HG03066 (cell line): Measurements from ENCODE around the gene ADGRG1.

Experiments used
- ATAC-seq: cut with Tn5 transposase; IDR thresholded peaks from one replicate; pipeline ENCODE4 v1.9.1; 2021; ENCODE audit warnings: low read depth; ENCODE audit not compliant: unreplicated experiment

The ADGRG1 gene

DNA sequence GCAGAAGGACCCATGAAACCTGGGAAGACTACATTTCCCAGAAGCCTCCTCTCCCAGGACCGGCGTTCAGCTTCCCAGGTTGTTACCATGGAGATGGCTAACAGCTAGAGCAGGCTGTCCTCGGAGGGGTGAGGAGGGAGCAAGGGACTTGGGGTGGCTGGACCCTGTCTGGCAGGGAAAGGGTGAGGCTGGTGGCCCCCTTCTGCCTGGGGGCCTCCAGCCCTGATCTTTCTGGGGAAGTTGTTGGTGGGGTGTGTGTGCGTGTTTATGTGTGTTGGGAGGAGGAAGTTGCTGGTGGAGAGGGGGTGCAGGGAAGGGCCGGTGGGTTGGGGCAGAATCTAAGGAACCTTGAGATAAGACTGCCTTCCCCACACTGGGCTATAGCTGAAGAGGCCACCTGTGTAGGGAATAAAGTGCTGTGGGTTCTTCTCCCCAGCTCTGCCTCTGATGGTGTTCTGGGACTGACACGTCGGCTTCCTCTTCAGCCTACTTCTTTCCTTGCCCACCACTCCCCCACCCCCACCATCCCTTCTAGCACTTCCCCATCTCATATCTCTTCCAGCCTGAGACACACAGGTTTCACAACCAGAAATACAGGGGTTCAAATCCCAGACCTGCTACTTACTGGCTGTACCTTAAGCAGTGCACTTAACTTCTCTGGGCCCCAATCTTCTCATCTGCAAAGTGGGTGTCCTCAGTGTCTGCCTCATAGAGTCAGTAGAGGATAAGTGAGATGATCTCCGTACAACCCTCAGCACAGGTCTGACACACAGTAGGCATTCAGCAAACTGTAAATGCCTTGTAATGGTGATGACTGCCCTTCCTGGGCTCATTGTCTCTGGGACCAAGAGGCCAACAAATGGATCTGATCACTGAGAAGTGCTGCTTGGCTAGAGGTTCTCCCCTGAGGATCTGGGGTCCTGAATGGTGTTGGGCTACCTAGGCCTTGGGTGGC is 66.6 kb downstream of the ADGRG1 start, which contains the start of gene DRC7:
Gene DRC7 (plus strand): TSS at position 82 of the 955 bp plus-strand sequence. CDS start 3,144 bp downstream, outside the sequence.
- no peak for ATAC-seq

DNA sequence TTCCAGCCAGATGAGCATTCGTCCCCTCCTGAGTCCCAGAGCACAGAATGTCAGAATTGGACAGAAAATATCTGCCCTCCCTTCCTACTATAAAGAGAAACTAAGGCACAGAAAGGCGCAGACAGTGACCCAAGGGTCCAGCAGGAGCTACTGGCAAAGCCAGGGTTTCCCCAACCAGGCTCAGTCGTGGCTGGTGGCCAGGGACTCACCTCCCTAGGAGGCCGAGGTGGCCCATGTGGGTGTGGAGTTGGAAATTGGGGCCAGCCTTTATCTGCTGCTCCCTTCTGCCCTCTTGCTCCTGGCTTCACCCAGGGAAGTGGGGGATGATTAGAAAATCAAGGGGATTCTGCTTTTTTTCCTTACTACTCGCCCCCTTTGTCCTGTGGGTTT is 67.2 kb downstream of the ADGRG1 start:
- ATAC-seq = no peak

DNA sequence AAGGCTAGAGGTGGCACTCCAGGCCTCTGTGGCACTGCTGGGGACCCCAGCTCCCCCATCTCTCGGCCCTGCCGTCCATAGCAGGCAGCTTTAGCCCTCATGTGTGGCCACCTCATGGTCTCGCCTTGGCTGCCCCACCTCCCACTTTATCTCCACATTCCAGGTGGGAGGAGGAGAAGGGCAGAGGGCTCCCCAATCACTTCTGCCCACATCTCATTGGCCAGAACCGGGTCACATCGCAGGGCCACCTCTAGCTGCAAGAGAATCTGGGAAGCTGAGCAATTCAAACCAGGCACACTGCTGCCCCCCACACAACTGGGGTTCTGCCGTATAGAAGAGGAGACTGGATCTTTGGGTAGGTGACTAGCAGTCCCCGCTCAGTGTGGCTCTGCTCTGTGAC is 67.8 kb downstream of the ADGRG1 start:
- ATAC-seq = no peak

DNA sequence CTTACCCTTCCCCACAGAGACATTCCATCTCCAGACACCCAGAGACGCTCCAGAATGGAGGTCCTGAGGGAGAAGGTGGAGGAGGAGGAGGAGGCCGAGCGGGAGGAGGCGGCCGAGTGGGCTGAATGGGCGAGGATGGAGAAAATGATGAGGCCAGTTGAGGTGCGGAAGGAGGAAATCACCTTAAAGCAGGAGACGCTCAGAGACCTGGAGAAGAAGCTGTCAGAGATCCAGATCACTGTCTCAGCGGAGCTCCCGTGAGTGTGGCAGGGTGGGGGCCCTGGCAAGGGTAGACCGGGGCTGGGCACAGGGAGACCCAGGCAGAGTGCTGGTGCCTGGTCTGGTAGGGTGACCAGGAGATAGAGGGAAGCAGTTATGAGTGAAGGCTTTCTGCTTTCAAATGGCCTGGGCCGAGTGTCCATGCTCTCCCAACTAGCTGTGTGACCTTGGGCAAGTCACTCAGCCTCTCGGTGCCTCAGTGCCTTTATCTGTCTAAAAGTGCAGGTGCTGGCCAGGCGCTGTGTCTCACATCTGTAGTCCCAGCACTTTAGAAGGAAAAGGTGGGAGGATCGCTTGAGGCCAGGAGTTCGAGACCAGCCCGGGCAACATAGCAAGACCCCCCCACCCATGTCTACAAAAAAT is 69.6 kb downstream of the ADGRG1 start:
- no peak for ATAC-seq

DNA sequence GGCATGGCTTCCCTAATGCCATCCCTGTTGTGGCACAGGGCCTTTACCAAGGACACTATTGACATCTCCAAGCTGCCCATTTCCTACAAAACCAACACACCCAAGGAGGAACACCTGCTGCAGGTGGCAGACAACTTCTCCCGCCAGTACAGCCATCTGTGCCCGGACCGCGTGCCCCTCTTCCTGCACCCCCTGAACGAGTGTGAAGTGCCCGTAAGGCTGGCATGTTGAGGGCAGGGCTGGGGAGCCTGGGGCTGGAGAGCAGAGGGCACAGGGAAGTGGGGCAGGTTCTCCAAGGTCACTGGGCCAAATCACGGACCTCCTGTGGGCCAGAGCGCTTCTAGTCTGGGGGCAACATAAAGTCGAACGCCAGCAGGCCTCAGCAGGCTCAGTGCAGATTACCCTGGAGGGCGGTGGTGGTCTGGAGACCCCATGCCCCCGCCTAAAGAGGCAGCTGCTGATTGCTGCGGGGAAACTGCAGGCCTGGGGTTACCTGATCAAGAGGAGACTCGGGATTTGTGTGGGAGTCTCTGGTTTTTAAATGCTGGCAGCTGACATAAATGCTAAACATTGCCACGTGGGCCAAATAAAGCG is 70.5 kb downstream of the ADGRG1 start:
- ATAC-seq = no peak

DNA sequence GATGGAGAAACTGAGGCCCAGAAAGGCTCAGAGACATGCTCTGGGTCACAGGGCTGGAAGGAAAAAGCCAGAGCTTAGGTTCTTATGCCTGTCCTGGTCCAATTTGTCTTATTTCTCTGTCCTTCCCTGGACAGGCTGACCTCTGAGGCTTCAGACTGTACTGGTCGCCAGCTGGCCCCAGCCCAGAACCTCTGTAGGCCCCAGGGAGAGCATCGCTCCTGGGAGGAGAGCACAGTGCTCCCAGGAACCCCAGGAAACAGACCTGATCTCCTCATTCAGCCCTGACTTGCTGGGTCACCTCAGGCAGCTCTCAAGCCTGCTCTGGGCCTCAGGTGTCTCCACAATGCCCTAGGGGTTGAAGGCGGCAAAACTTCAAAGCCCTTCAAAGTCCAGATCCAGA is 71.1 kb downstream of the ADGRG1 start:
- no peak for ATAC-seq

DNA sequence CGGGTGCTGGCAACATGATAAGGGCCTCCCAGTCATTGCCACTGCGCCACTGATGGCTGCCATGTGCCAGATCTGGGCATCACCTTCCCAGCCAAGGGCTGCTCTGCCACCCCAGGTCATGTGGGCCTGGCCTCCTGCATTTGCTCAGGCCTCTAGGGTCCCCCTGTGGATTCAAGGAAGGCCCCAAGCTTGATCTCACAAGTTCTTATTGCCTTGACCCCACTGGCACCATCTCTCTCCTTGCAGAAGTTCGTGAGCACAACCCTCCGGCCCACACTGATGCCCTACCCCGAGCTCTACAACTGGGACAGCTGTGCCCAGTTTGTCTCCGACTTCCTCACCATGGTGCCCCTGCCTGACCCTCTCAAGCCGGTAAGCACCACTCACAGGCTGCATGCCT is 71.5 kb downstream of the ADGRG1 start:
- ATAC-seq = no peak

DNA sequence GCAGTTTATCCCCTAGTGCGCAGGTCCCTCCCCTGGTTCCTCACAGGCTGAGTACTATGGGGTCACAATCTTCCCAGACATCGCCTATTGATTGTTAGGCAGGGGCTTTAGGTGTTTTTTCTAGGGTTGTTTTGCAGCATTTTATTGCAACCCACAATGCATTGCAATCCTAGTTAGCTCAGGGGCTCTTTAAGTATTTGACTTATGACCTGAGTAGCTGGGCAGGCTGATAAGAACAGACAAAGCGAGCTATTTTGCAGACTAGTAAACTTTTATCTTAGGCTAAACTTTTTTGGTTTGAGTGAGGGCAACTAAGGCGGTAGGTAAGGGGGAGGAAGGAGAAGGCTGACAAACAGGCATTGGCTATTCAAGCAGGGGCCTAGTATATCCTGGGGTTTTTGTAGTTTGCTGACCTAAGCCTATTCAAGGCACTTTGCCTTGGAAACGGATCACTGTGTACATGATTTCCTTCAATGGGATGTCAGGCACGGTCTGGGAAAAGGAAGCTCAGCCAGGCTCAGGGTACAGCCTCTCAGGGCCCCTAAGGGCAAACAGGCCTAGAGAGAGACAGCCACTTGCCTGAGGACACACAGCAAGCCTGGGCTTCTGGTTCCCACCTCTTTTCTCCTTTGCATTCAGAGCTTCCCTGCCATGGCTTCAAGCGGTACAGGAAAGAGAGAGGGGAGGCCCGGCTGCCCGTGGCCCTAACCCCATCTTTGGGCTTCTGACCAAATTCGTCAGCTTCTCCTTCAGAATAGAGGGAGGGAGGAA is 72.5 kb downstream of the ADGRG1 start:
- no peak for ATAC-seq

DNA sequence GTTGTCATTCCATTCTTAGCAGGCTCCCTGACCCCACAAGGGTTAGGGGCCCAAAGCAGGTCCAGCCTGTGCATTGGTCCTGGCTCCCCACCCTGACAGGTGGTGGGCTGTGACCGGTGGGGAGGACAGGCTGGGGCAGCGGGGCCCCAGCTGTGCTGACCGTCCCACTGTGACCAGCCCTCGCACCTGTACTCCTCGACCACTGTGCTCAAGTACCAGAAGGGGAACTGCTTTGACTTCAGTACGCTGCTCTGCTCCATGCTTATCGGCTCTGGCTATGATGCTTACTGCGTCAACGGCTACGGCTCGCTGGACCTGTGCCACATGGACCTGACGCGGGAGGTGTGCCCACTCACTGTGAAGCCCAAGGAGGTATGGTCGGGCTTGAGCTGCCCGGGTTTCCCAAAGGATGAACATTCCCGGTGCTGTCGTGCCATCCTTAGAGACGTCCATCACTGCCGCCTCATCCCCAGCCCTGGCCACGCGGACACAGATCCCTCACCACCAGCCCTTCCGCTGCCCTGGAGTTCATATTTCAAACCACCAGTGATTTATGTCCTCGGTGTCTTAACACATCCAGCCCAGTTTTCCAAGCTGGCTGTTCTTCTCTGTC is 73.4 kb downstream of the ADGRG1 start:
- no peak for ATAC-seq

DNA sequence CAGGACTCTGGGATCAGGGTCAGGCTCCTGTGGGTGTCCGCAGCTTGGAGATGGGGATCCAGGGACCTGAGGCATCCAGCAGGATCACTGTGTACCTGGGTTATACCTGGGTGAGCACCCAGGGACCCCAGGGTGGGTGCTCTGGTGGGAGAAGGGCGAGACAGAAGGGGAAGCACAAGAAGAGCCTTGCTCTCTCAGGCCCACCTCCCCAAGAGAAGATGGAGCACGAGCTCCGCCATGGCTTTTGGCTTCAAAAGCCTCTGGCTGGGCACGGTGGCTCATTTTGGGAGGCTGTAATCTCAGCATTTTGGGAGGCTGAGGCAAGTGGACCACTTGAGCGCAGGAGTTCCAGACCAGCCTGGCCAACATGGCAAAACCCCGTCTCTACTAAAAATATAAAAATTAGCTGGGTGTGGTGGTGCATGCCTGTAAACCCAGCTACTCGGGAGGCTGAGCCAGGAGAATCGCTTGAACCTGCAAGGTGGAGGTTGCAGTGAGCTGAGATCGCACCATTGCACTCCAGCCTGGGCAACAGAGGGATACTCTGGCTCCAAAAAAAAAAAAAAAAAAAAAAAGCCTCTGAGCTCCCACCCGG is 75.1 kb downstream of the ADGRG1 start:
- no peak for ATAC-seq

DNA sequence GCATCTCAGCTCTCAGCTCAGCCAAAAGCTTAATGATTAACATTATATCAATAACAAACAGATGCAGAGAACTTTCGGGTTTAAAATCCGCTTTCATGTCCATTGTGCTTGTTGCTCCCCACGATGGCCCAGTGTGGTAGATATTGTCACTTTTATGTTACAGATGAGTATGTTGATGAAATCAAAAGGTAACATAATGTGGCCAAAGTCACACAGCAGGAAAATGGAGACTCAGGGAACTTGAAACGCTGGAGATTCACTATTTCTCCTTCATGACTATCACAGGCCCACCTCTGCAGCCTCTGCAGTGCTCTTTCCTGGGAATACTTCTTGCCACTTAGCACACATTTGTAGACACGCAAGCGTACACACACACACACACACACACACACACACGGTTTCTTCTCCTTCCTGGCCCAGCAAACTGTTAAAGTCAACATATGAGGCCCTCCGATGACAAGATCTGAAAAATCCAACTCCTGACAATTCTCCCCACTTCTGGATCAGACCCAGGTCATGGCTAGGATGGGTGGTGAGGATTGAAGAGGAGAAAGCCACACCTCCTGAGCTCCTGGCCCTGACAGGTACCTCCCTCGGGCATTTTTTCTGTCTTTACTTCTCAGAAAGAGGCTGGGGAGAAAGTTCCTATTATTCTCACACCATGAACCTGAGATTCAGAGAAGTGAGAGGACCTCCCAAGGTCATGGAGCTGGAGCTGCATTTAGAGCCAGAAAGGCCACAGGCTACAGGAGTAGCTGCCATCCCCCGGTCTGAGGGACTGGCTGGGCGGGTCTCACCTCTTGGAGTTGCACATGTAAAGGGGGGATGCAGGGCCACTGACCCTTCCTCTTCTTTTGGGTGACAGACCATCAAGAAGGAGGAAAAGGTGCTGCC is 75.8 kb downstream of the ADGRG1 start:
- ATAC-seq = no peak

DNA sequence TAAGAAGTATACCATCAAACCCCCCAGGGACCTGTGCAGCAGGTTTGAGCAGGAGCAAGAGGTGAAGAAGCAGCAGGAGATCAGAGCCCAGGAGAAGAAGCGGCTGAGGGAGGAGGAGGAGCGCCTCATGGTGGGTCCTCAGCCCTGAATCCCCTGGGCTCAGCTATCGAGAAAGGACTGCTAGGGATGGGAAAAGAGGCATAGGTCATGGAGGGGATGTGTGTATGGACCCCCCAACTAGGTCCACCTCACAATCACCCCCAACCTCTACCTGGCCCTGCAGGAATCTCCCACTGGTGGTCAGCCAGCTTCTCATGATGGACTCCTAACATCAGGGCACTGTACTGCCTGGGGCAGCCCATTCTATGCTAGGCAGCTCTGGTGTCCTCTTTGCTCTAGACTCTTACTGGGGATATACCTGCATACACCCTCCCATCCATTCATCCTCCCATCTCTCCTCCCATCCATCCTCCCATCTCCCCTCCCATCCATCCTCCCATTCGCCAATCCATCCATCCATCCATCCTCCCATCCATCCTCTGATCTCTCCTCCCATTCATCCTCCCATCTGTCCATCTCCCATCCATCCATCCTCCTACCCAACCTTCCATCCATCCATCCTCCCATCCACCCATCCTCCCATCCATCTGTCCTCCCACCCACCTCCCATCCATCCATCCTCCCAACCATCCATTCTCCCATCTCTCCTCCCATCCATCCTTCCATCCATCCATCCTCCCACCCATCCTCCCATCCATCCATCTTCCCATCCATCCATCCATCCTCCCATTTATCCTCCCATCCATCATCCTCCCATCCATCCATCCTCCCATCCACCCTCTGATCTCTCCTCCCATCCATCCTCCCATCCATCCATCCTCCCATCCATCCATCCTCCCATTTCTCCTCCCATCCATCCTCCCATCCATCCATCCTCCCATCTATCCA is 76.7 kb downstream of the ADGRG1 start:
- ATAC-seq = no peak

DNA sequence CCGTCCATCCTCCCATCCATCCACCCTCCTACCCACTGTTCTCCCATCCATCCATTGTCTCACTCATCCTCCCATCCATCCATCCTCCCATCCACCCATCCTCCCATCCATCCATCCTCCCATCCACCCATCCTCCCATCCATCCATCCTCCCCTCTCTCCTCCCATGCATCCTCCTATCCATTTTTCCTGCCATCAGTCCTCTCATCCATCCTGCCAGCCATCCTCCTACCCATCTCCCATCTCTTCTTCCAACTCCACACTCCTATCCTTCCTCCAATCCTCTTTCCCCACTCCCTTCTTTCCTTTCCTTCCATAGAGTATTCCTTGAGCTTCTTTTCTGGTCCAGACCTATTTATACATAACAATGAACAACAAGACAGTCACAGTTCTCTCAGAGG is 78.3 kb downstream of the ADGRG1 start:
- ATAC-seq = no peak

DNA sequence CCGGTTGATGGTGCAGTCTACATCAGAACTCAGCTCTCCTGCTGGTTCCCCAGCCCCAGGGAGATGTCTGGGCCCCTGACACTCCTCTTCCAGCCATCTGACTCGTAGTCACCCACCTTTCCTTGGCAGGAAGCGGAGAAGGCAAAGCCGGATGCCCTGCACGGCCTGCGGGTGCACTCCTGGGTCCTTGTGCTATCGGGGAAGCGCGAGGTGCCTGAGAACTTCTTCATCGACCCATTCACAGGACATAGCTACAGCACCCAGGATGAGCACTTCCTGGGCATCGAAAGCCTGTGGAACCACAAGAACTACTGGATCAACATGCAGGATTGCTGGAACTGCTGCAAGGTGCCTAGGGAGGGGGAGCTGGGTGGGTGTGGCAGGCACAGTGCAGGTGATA is 78.9 kb downstream of the ADGRG1 start:
- ATAC-seq = no peak

DNA sequence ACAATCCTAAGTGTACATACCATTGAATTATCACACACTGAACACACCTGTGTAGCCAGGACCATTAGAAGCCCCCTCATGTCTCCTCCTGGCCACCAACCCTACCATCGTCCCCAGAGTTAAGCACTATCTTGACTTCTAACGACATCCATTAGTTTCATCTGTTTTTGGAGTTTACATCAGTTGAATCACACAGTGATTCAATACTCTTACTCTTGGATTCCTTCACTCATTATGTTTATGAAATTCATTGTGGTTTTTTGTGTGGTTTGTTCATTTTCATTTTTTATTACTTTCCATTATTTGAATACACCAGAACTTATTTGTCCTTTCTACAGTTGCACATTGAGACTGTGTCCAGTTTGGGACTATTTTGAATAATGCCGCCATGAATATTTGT is 79.7 kb downstream of the ADGRG1 start:
- ATAC-seq = no peak

DNA sequence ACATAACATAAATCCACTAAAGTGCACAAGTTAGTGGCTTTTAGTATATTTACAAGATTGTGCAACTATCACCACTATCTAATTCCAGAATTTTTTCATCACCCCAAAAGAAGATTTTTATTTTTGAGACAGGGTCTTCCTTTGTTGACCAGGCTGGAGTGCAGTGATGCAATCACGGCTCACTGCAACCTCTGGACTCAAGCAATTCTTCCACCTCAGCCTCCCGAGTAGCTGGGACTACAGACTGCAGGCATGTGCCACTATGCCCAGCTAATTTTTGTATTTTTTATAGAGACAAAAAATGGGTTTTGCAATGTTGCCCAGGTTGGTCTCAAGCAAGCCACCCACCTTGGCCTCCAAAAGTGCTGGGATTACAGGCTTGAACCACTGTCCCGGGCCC is 81.2 kb downstream of the ADGRG1 start:
- ATAC-seq = no peak

DNA sequence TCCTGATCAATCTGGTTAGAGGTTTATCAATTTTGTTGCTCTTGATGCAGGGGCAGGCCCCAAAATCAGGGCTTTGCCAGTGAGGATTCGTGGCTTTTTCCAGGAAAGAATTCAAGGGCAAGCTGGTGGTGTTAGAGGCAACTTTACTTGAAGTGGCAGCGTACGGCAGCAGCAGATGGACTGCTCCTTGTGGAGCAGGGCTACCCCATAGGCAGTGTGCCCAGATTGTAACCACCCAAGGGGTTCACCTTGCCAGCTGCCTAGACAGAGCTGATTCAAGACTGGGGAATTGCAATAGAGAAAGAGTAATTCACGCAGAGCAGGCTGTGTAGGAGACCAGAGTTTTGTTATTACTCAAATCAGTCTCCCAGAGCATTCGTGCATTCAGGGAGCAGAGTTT is 82.9 kb downstream of the ADGRG1 start:
- ATAC-seq = no peak

DNA sequence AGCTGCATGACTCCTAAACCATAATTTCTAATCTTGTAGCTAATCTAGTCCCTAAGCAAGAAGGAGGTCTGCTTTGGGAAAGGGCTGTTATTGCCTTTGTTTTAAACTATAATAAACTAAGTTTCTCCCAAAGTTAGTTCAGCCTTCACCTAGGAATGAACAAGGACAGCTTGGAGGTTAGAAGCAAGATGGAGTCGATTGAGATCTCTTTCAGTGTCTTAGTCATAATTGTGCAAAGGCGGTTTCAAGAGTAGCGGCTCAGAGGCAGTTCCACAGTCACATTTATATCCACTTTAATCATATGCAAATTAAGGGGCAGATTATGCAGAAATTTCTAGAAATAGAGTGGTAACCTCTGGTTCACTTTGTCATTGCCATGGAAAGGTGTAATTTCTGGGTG is 83.6 kb downstream of the ADGRG1 start:
- ATAC-seq = no peak
